OCI-LY7 (cell line): Measurements from ENCODE around the gene RIPPLY2.

Experiments
- EZH2phosphoT487 ChIP-seq: fragments of 200-600 bp; sonication (generic); IDR thresholded peaks from 2 replicates; pipeline ENCODE4 v1.6.1; 2018; ENCODE audit warnings: low read depth, borderline replicate concordance, mild to moderate bottlenecking, mixed run types, antibody characterized with exemption, low read length, moderate library complexity, mixed read lengths
- TF ChIP-seq, protein P1 (sequence below): fragments of 200-600 bp; sonication (generic); conservative IDR thresholded peaks from 2 replicates; pipeline ENCODE4 v1.5.1; 2014; ENCODE audit warnings: mild to moderate bottlenecking, antibody characterized with exemption, low read length, moderate library complexity, mixed read lengths

DNA sequence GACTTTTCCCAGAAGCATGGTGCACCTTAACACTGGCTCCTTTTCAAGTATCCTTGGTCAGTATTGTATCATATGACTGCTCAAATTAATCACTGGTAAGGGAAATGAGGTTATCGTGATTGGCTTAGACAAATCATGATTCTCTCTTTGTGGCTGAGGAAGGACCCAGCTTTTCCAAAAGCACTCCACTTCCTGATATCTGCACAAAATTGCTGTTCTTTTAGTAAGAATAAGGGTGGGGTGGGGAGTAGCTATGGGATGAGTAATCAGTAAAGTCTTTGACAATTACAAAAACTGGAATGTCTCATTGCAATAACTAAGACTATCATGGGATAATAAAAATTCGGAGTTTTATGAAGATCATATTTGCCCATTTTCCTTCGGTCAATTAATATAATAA lies 9.0 kb upstream of the RIPPLY2 start:
- TF ChIP-seq, protein P1, sequence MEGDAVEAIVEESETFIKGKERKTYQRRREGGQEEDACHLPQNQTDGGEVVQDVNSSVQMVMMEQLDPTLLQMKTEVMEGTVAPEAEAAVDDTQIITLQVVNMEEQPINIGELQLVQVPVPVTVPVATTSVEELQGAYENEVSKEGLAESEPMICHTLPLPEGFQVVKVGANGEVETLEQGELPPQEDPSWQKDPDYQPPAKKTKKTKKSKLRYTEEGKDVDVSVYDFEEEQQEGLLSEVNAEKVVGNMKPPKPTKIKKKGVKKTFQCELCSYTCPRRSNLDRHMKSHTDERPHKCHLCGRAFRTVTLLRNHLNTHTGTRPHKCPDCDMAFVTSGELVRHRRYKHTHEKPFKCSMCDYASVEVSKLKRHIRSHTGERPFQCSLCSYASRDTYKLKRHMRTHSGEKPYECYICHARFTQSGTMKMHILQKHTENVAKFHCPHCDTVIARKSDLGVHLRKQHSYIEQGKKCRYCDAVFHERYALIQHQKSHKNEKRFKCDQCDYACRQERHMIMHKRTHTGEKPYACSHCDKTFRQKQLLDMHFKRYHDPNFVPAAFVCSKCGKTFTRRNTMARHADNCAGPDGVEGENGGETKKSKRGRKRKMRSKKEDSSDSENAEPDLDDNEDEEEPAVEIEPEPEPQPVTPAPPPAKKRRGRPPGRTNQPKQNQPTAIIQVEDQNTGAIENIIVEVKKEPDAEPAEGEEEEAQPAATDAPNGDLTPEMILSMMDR: no peak
- TF ChIP-seq EZH2phosphoT487: no peak
